ENCODE measurements around the gene PRKAA2. TPM values are rescaled to one million over a fixed set of nuclear protein-coding genes. Genes with fewer than 3 reads are reported as not detected.

PRKAA2 gene
- total RNA-seq, 1 donor from 2014 or later, result 1.4 TPM

DNA sequence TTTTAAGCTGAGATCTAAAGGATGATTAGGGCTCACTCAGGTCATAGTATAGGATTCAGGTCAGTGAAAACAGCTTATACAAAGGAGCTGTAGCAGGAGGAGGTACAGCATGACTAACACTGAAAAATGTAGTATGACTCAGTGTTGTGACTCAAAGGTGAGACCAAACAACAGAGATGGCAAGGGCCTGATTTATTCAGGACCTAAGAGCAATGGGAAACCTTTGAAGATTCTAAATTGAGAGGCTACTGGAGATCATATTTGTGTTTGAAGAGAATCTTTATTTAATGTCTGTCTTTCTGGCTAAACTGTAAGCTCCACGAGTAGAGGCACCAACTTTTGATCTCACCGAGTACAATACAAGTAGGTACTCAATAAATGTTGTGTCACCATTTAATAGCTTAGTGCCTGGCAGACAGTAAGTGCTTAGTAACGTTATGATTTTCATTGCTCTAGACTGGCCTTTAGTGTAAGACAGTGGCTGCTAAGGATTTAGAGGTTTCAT lies 43.5 kb downstream of the PRKAA2 start:
- H3K27me3 ChIP-seq, result no peaks in the 10 kb centered on the region
- no peaks in the 10 kb centered on the region for H3K9me3 ChIP-seq
- H3K36me3 ChIP-seq, result no peaks in the 10 kb centered on the region
- no peak overlapping the region for H3K27ac ChIP-seq
- DNase-seq (ENCODE audit: low spot score in 2 of 2), result no peak
- H3K4me3 ChIP-seq, result no peak overlapping the region
- TF ChIP-seq, protein P1, sequence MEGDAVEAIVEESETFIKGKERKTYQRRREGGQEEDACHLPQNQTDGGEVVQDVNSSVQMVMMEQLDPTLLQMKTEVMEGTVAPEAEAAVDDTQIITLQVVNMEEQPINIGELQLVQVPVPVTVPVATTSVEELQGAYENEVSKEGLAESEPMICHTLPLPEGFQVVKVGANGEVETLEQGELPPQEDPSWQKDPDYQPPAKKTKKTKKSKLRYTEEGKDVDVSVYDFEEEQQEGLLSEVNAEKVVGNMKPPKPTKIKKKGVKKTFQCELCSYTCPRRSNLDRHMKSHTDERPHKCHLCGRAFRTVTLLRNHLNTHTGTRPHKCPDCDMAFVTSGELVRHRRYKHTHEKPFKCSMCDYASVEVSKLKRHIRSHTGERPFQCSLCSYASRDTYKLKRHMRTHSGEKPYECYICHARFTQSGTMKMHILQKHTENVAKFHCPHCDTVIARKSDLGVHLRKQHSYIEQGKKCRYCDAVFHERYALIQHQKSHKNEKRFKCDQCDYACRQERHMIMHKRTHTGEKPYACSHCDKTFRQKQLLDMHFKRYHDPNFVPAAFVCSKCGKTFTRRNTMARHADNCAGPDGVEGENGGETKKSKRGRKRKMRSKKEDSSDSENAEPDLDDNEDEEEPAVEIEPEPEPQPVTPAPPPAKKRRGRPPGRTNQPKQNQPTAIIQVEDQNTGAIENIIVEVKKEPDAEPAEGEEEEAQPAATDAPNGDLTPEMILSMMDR (IDR thresholded peaks at IDR 0.05), result no peak
- intact Hi-C loops (cut with DNase I), result no loop called here
- H3K4me1 ChIP-seq, result no peaks in the 10 kb centered on the region

DNA sequence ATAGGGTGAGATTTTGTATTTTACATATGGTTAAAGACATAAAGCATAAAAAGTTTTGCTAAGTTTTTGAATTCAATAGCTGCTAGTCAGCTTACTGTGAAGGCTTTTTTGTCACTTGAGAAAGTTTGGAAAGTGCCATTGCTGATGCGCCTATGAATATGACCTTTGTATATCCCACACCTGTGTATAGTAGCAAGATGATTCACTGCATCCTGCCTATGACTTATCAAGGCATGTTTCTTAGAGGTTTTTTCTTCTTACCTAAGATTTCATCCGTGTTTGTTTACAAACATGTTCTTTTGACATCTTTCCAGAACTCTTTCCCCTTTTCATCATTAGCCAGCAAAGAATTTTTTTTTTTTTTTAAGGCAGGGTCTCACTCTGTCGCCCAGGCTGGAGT lies 51.5 kb downstream of the PRKAA2 start:
- Histone ChIP-seq H3K27me3 (no peaks in the 10 kb centered on the region), H3K4me3 (no peak overlapping the region), H3K27ac (no peak overlapping the region), H3K9me3 (no peaks in the 10 kb centered on the region), H3K36me3 (peaks cover 0 to 4% of the 10 kb centered on the region in 2 donors), H3K4me1 (no peaks in the 10 kb centered on the region)
- DNase-seq (ENCODE audit: low spot score in 2 of 2), result no peak
- intact Hi-C loops (cut with DNase I), result no loop called here
- TF ChIP-seq, protein P1 (IDR thresholded peaks at IDR 0.05), result no peak

DNA sequence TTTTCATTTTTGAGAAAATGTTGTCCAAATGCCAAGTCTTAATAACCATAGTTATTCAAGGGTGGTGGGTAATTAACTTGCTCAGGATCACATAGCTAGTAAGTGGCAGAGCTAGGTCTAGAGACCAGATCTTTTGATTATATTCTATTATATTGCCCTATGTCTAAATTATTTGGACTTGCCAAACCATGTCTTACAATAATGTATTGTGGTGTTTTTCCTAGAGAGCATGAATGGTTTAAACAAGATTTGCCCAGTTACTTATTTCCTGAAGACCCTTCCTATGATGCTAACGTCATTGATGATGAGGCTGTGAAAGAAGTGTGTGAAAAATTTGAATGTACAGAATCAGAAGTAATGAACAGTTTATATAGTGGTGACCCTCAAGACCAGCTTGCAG lies 58.6 kb downstream of the PRKAA2 start:
- H3K27me3 ChIP-seq, result no peaks in the 10 kb centered on the region
- peaks cover 0 to 8% of the 10 kb centered on the region in 2 donors for H3K9me3 ChIP-seq
- intact Hi-C loops (cut with DNase I), result no loop called here
- H3K36me3 ChIP-seq, result peaks cover 6 to 17% of the 10 kb centered on the region in 2 donors
- no peak overlapping the region for H3K27ac ChIP-seq
- DNase-seq (ENCODE audit: low spot score in 2 of 2), result no peak
- H3K4me1 ChIP-seq, result no peaks in the 10 kb centered on the region
- H3K4me3 ChIP-seq, result no peak overlapping the region
- TF ChIP-seq, protein P1 (IDR thresholded peaks at IDR 0.05), result no peak

DNA sequence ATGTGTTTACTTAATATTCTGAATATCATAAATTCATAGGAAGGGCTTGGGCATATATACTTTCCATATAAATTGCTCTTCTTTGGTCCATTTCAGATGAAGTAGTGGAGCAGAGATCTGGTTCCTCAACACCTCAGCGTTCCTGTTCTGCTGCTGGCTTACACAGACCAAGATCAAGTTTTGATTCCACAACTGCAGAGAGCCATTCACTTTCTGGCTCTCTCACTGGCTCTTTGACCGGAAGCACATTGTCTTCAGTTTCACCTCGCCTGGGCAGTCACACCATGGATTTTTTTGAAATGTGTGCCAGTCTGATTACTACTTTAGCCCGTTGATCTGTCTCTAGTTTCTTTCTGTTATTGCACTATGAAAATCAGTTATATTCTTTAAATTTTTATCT lies 62.3 kb downstream of the PRKAA2 start:
- H3K4me1 ChIP-seq, result no peaks in the 10 kb centered on the region
- peaks cover 6 to 16% of the 10 kb centered on the region in 2 donors for H3K36me3 ChIP-seq
- intact Hi-C loops (cut with DNase I), result no loop called here
- peaks cover 0 to 8% of the 10 kb centered on the region in 2 donors for H3K9me3 ChIP-seq
- DNase-seq (ENCODE audit: low spot score in 2 of 2), result no peak
- H3K27ac ChIP-seq, result no peak overlapping the region
- no peak overlapping the region for H3K4me3 ChIP-seq
- no peaks in the 10 kb centered on the region for H3K27me3 ChIP-seq
- TF ChIP-seq, protein P1 (IDR thresholded peaks at IDR 0.05), result no peak

DNA sequence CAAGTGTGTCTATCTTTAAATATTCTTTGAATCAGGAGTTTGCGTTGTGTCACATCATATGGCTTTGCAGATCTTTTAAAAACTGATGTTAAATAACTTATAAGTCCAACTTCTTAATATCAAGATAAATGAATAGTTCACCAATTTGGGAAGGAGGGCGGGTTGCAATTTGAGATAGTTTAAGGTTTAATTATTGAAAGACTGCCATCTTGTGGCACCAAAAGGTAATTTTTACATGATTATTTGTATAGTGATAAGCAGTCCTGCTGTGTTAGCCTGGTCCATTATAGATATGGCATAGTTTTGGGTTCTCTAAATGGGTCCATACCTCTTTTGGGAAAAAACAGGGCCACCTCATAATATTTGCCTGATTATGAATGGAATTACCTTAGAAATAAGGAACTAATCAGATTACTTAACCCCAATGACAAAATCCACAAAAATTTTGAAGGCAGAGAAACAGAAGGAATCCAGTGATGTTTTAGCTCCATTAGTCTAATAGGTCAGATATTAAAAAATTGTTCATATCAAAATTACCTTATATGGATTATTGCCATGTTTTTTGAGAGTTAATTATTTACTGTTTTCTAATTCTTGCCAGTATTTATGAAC lies 64.3 kb downstream of the PRKAA2 start:
- H3K27me3 ChIP-seq, result no peaks in the 10 kb centered on the region
- no peaks in the 10 kb centered on the region for H3K4me1 ChIP-seq
- H3K36me3 ChIP-seq, result peaks cover 2 to 5% of the 10 kb centered on the region in 2 donors
- TF ChIP-seq, protein P1 (IDR thresholded peaks at IDR 0.05), result peak; percentile 26 to 56 (median 45)
- H3K4me3 ChIP-seq, result no peak overlapping the region
- no peaks in the 10 kb centered on the region for H3K9me3 ChIP-seq
- DNase-seq (ENCODE audit: low spot score in 2 of 2), result no peak
- H3K27ac ChIP-seq, result no peak overlapping the region
- intact Hi-C loops (cut with DNase I), result loop anchor here (1.0 kb wide), 1 partner anchor 1425 kb away; no protein-coding TSS in a partner anchor

All from ascending aorta (tissue), 2 donors.